ENCODE results near the gene SPOCK2.
"Not testable (repeated sequence)": the region's sequence is repeated elsewhere in the genome, so short reads cannot be mapped to it uniquely, and the experiment has no call there.

The SPOCK2 gene, protein sequence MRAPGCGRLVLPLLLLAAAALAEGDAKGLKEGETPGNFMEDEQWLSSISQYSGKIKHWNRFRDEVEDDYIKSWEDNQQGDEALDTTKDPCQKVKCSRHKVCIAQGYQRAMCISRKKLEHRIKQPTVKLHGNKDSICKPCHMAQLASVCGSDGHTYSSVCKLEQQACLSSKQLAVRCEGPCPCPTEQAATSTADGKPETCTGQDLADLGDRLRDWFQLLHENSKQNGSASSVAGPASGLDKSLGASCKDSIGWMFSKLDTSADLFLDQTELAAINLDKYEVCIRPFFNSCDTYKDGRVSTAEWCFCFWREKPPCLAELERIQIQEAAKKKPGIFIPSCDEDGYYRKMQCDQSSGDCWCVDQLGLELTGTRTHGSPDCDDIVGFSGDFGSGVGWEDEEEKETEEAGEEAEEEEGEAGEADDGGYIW

DNA sequence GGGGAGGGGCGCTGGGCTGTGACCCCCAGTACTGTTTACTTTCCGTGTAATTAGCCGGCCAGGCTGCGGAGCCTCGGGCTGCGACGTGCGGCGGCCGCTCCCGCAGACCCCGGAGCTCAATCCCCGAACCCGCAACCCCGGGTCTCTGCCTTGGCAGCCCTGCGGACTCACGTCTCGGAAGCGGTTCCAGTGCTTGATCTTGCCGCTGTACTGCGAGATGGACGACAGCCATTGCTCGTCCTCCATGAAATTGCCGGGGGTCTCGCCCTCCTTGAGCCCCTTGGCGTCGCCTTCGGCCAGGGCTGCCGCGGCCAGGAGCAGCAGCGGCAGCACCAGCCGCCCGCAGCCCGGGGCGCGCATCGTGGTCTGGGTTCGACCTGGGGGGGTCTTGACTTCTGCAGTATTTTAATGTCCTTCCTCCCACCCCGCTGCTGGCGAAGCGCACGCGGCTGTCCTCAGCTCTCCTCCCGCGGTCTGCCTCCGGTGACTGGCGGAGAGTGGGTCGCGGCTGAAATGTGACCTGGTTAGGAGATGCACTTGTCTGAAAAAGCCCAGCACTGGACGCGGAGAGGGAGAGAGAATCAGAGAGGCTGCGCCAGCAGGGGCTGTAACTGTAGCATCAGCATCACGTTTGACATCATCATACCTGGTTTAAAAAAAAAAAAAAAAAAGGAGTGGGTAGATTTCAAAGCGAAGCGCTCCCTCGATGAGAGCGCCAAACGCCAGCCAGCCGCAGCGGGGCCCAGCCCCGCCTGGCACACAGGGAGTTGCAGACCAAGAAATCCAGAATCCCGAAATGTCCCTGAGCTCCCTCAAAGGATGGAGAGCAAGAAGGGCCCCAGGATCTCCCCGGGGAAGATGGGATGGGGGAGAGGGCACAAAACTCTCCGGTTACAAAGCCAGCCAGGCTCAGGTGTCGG lies at the start of gene SPOCK2:
SPOCK2 (minus strand) TSS at position 583 of the 920 bp plus-strand sequence; CDS start at position 360, 223 bp downstream.
- peak; percentile 71 for DNase-seq

DNA sequence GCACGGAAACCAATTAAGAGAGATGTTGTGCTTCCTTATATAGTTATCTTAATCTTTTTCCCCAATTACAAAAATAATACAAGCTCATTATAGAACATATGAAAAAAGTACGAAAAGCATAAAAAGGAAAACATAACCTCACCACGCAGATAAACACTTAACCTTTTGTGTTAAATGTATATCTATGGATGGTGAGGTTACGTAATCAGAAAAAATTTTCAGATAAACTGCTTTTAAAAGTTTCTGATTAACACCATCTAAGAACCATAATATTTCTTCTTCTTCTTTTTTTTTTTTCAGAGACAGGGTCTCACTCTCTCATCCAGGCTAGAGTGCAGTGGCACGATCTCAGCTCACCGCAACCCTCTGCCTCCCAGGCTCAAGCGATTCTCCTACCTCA lies 49.2 kb upstream of the SPOCK2 start:
- DNase-seq, result no peak

DNA sequence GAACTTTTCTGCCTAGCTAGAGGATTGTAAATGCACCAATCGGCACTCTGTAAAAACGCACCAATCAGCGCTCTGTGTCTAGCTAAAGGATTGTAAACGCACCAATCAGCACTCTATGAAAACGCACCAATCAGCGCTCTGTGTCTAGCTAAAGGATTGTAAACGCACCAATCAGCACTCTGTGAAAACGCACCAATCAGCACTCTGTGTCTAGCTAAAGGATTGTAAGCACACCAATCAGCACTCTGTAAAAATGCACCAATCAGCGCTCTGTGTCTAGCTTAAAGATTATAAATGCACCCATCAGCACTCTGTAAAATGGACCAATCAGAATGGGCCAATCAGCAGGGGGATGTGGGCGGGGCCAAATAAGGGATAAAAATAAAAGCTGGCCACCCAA lies 47.9 kb upstream of the SPOCK2 start:
- DNase-seq, result not testable (repeated sequence)

DNA sequence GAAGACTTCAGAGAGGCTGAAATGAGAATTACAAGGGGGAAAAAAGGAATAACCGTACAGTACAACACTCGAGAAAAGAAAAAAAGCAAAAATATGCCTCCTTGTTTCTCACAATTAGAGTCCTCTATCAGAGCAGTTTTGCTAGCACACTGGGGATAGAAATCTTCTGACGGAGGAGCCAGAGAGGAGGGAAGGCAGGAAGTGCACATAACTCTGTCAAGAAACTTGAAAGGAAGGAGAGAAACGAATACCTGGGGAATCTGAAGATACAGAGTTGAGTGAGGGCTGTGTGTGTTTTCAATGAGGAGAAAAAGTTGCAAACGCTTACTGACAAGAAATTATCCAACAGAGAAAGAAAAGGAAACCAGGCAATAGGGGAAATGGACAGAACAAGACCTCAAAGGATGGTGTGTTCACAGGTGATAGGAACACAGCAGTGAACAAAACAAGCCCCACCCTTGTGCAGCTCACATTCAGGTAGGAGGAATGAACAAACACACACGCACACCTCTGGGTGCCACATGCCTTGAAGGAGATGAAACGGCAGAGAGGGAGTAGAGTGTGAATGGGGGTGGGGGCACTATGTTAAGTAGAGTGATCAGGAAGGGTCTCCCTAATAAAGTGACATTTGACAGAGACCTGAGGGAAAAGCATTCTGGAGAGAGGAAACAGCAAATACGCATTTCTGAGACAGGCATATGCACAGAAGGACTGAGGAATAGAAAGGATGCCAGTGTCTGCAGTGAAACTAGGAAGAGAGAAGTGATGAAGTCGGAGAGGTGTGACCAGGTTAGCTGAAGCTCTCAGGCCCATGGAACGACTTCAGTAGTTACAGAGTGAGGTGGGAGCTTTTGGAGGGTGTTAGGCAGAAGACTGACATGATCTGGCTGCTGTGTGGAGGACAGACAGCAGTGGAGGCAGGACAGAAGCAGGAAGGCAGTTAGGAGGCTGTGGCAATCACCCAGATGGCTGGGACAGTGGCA lies 46.7 kb upstream of the SPOCK2 start:
- no peak for DNase-seq

DNA sequence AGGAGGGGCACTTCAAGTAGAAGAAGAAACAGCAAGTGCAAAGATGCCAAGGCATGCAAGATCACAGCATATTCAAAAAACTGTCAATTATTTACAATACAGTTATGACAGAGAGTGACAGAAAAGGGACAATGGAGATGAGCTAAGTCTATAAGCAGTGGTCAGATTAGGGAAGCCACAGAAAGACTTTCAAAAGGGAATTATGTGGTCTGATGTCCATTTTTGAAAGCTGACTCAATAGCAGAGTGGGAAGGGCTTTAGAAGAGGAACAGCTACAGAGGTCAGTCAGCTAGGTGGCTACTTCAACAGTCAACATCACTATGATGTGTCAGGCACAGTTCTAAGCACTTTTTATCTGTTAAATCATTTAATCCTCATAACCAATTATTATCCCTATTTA lies 45.2 kb upstream of the SPOCK2 start:
- DNase-seq, result no peak

DNA sequence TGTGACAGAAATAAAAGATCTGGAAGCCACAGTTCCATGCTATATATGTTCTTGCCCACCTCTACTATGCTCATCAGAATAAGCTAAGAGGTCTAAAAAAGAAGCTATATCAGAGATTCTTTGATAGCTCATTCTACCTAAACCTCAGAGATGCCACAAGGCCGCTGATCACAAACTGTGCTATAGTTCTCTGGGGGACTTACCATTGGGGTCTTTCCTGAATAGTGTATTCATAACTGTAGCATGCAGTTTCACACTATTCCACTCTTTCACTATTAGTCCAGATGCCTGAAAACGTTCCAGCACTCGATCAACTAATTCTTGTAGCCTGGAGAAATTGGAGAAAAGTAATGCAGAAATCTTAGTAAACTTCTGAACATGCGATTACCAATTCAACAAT lies 44.5 kb upstream of the SPOCK2 start:
- no peak for DNase-seq

DNA sequence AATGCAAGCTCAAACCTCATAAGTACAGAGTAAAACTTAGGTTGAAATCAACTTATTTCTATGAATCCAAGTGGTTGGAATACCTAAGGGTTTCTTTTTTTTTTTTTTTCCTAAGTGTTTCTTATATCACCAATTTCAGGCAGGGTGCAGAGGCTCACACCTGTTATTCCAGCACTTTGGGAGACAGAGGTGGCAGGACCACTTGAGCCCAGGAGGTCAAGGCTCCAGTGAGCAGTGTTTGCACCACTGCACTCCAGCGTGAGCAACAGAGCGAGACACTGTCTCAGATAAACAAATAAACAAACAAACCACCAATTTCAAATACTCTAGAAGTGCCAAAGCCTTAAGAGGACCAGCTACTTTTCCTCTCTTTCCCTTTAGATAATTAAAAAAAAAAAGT lies 39.2 kb upstream of the SPOCK2 start:
- DNase-seq, result no peak

DNA sequence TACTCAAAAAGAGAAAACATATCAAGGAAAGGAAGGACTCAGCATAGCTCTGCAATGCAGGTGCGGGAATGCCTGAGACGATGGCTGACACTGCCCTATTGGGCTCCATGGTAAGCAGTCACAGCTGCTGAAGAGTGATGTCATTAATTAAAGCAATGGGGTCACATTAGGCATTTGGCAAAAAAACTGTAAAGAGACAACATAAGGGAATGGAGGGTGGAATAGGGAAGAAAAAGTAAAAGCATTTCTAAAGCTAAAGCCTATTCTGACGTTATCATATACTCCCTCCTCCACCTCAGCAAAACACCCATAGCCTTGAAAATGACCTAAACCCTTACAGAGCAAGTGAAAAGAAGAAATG lies 38.5 kb upstream of the SPOCK2 start:
- no peak for DNase-seq

DNA sequence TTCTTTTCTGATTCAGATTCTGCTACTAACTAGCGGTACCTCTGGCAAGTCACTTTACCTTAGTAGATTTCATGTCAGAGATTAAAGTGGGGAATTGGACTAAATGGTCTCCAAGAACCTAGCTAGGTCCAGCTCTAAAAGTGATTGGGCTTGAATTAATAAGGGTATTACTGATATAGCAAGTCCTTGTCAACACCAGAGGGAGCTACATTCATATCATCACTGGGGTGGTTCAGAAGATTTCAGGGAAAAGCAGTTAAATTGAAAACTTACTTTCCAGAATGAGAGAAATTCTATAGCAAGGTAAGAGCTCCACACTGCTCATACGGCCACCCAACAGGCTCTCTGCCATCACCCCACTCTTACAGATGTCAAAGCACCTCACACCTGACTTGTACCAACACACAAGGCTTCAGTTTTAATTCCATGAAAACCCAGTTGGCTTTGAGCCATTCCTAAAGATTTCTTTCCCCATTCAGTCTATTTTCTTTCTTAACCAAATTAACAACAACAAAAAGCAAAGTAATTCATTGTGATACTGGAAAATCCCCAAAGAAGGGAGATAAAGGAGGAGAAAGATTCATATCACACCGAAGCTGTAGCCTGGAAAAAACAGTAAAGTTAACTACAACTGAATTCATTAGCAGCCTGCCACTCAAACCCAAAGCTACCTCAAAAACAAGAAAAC lies 38.0 kb upstream of the SPOCK2 start:
- DNase-seq, result no peak

DNA sequence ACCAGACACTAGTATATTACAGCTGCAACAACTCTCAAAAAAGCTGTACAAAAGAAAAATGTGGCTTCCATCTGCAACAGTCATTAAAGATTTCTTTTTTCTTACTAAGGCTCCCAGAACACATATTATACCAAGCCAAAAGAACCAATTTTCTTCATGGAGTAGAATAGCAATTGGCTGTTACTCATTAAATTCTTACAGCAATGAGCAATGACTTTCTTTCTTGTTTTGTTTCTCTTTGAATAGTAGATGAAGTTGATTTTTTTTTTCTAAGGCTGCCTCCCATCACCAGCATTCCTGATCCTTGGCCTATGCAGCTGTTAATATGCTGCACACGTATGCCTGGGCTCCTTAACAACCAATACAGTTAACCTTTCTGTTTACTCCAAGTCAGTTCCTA lies 36.6 kb upstream of the SPOCK2 start:
- no peak for DNase-seq

DNA sequence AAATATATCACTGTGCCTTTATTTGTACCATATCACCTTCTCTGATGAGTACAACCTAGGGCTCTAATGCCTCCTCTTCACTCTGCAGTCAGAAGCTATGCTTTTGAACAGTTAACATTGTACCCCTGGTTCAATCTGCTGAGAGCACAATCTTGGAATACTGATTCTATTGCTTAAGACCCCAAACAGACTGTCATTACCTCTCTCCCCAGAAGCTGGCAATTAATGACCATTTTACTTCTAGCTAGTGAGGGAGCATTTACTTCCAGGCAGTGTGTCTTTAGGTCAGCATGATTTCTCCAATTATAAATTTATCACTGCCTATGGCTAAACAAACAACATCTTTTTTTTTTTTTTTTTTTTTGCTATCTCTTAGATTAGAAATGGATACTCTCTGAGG lies 36.0 kb upstream of the SPOCK2 start:
- DNase-seq, result no peak

DNA sequence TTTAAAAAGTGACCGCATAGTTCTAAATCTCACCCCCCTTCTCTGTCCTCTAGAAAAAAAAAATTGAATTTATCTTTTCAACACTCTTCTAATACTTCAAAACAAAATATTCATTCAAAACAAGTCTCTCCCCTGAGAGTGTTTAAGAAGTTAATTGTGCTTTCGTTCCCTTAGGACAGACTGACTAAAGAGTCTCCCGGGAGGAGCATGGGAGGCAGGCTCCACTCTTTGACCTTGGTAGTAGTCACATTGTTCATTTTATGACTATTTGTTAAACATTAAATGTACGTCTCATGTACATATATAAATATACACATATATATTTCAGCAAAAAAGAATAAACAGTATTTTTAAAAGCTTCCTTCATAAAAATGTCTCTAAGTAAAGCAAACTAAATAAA lies 35.3 kb upstream of the SPOCK2 start:
- DNase-seq, result no peak

DNA sequence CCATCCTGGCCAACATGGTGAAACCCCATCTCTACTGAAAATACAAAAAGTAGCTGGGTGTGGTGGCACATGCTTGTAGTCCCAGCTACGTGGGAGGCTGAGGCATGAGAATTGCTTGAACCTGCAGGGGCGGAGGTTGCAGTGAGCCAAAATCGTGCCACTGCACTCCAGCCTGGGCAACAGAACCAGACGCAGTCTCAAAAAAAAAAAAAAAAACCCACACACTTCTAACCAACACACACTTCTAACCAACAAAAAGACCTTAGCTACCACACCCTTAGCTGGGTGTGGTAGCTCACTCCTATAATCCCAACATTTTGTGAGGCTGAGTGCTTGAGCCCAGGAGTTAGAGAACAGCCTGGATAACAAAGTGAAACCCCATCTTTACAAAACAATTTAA lies 33.9 kb upstream of the SPOCK2 start:
- peak; percentile 37 for DNase-seq

DNA sequence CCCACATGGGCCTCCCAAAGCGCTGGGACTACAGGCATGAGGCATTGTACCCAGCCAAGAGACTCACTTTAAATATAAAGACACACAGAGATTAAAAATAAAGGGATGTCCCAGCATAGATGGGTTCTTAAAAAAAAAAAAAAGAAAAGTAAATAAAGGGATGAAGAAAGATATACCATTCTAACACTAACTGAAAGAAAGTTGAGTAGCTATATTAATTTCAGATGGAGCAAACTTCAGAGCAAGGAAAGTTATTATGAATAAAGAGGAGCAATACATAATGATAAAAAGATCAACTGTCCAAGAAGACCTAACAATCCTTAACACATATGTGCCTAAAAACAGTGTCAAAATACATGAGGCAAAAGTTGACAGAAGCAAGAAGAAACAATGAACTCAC lies 33.0 kb upstream of the SPOCK2 start:
- DNase-seq, result no peak

DNA sequence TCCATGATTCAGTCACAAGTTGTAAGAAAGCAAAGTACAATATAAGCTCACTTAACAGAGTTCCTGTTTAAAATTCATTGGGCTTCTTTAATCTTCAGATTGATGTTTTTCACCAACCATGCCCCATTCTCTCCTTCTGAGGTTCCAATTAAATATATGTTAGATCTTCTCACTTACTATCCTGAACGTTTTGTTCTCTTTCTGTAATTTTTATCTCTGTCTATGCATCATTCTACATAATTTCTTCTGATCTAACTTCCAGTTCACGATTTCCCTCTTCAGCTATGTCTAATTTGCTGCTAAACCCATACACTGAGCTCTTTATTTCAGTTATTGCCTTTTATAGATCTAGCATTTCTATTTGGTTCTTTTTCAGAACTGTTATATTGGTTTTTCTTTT lies 28.0 kb upstream of the SPOCK2 start:
- no peak for DNase-seq

DNA sequence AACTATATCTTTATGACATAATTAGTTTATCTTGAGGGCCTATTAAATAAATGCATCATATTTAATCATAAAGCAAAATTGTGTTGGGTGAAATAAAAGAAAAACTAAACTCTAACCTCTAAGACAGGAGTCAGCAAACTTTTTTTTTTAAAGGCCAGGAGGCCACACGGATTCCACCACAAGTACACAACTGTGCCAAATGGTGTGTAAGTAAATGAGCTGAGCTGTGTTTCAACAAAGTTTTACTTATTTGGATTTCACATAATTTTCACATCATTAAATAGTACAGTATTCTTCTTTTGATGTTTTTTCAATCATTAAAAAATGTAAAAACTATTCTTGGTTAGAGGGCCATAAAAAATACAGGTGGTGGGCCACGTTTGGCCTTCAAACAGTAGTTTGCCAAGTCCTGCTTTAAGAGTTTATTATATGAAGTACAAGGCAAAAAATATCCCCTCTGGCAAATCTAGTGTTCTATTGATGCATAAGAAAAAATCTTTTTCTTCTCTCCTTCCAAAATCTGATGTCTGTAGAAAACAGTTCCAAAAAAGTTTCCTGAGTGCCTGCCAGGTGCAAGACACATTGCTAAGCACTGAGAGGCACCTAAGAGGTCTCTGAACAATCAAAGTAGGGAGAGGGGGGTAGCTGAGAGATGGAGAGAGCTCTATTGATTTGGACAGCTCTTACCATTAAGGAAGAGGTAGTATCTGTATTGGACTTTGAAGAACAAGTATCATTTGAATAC lies 26.5 kb upstream of the SPOCK2 start:
- no peak for DNase-seq

DNA sequence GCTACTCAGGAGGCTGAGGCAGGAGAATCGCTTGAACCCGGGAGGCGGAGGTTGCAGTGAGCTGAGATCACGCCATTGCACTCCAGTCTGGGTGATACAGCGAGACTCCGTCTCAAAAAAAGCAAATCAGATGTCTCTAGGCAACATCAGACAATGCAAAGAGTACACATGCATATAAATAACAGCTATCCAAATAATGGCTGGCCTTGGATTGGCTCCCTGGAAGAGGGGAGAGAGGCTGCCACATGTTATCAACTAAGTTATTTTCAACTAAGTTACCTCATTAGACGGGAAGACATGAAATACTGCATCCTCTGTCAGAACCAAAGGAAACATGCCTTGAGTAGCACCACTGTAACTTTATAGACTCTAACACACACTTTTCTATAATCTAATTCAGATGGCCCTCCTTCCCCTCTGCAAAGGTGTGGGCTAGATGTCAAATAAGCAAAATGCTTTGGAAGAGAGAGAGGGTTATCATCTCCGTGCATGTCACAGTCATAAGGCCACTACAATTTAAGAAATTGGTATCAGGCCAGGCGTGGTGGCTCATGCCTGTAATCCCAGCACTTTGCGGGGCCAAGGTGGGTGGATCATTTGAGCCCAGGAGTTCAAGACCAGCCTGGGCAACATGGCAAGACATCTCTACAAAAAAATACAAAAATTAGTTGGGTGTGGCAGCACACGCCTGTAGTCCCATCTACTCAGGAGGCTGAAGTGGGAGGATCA lies 22.5 kb upstream of the SPOCK2 start:
- no peak for DNase-seq

DNA sequence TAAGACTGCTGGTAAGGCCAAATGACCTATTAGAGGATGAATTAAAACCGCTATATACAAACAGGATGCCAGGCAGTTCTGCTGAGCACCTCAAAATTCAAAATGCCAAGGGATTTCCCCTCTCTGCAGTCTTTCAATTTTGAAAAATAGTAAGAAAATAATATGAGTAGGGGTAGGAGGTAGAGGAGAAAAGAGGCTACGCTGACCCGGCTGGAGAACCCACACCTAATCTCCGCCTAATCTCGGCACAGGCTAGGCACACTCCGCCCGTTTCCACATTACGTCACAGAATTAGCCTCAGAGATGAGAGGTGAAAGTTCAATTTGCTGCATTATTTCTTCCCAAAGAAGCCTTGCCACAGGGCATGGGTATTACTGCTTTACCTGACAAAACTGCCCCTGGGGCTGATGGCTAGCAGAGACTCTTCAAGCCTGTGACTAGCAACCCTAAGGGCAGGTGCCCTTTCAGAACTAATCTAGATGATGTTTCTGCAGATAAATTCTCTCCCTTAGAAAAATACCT lies 21.3 kb upstream of the SPOCK2 start:
- DNase-seq, result no peak

DNA sequence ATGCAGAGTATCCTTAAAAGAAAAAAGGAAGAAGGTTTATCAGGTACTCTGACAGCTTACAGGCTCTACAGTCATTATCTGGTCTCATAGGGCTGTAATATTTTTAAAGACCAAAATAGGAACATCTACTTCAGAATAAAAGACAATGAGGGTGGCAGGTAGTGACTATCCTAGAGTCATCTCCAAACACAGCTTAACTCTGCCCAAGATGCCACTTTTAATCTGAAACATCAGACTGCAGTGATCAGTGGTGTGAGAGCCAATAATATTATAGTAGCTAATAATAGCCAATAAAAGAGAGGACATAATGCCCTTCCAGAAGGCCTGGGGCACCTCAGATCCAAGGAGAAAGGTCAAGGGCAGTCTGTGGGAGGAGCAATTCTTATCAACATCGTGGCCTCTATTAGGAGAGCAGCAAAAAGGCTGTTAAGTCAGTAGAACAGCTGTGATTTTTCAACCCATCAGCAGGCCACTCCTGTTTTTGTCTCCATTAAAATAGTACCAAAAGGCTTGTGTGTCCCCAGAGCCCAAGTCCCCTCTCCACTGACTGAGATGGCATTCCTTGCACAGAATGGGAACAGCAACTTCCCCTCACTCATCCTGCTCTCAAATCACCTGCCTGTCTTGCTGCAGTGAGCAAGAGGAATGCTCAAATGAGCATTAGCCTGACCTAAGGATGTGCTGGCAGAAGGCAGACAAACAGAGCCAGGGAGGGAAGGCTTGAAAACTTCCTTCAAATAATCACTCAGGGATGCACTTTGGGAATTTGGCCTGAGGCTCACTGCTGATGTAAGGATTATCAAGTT lies 20.7 kb upstream of the SPOCK2 start:
- no peak for DNase-seq

DNA sequence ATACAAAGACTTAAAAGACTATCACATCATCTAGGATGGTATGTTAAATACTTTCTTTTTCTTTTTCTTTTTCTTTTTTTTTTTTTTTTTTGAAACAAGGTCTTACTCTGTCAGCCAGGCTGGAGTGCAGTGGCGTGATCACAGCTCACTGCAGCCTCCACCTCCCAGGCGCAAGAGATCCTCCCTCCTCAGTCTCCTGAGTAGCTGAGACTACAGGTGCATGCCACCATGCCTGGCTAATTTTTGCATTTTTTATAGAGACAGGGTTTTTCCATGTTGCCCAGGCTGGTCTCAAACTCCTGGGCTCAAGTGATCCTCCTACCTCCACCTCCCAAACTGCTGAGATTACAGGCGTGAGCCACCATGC lies 19.6 kb upstream of the SPOCK2 start:
- not testable (repeated sequence) for DNase-seq

Measured in activated naive CD4-positive, alpha-beta T cell treated with Interleukin-2 at 50 U/mL for 16 hours (primary cell).